GM18505 (cell line): ENCODE measurements around the gene SYNGR3.

Experiments
- ATAC-seq: cut with Tn5 transposase; IDR thresholded peaks from one replicate; pipeline ENCODE4 v1.9.1; 2021; ENCODE audit not compliant: unreplicated experiment
- POLR2A ChIP-seq: IDR thresholded peaks from 4 replicates; pipeline ENCODE4 v1.6.1; 2011; ENCODE audit warnings: borderline replicate concordance; ENCODE audit not compliant: insufficient read depth, insufficient read length; ENCODE audit errors: extremely low read depth

Gene SYNGR3

DNA sequence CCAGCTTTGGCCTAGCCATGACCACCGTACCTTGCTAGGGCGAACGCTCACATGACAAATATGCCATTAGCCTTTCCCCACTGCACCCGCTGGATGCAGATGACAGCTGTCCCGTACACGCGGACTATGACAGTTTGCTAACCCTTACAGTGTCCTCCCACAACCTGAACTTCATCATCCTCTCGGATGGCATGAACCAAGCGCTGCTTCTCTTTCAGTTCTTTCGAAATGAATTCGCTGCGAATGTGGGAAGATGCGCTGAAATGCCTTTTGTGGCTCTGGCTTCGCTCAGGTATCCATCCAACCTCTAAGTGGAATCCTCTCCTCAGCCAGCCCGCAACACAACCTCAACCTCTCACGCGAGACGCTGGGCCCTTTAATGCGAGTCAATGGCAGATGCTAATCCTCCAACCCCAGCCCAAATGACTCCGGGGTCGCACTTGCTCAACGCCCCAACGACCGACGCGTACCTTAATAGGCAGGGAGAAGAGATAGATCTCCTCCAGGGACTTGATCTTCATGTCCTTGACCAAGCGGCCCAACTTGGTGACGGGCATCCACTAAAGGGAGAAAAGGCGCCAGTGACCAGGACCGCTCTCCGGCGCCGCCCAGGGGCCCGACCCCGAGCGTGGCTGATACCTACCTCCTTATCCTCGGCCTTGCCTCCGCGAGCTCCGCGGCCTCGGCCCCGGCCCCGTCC lies 25.8 kb upstream of the SYNGR3 start:
- ATAC-seq: no peak
- no peak for TF ChIP-seq POLR2A

- peak; percentile 100 for TF ChIP-seq POLR2A
Observed at GRCh38 chr16:1964506-1965395, 25.0 kb upstream of the SYNGR3 start, which contains the start of gene RPS2. RPS2 (minus strand) TSS chr16:1964826; CDS start chr16:1964625, 201 bp downstream.

DNA sequence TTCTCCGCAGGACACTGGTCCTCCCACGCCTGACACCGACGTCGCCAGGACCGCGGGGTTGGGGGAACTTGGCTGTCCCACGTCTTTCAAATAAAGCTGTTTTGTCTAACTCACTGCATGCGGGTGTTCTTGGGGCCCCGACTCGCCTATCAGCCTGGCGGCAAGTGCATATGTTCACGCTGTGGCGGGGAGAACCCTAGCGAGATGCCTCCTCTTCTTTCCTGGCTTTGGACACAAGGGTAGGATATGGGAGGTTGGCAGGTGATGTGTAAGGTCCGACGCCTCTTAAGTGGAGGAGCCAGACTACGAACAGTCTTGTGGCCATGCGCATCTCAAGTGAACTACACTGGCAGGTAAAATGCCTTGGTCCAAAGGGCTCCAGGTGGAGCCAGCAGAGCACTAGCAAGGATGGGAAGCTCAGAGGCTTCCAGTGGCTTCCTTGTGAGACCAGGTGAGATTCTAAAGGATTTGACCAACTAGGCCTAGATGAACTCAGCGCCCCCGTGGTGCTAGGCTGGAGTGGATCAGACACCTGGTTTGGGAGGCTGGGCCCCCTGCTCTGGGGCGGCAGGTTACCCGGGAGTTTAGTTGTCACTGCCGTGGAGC lies 24.3 kb upstream of the SYNGR3 start:
- no peak for TF ChIP-seq POLR2A
- no peak for ATAC-seq

More at GRCh38 chr16:1964506-1965395, 25.0 kb upstream of the SYNGR3 start, which contains the start of gene RPS2:
- peak; percentile 71 for ATAC-seq

GRCh38 chr16:1966460-1966859 lies 23.3 kb upstream of the SYNGR3 start, which contains the start of gene RNF151:
RNF151 (plus strand) TSS chr16:1966856; CDS start chr16:1966882, 26 bp downstream.
- ATAC-seq: no peak

DNA sequence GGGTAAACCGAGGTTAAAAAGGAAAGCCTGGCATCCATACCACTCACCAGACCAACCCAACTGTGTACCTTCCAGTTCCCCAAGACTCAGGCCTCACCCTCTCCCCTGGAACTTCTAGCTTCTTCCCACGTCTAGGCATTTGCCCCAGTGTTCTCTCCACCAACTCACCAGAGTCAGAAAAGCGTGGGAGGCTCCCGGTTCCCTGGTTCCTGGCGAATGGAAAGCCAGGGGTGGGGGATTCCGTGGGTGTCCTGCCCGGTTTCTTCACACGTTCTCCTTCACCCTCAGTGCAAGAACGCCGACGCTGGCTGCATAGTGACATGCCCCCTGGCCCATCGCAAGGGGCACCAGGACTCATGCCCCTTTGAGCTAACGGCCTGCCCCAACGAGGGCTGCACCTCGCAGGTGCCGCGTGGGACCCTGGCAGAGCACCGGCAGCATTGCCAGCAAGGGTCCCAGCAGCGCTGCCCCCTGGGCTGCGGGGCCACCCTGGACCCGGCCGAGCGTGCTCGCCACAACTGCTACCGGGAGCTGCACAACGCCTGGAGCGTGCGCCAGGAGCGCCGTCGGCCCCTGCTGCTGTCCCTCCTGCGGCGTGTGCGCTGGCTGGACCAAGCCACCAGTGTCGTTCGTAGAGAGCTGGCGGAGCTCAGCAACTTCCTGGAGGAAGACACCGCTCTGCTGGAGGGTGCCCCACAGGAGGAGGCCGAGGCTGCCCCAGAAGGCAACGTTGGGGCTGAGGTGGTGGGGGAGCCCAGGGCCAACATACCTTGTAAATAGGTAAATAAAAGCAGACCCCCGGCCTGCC lies 21.4 kb upstream of the SYNGR3 start:
- no peak for TF ChIP-seq POLR2A
- no peak for ATAC-seq

More at GRCh38 chr16:1966460-1966859, 23.3 kb upstream of the SYNGR3 start, which contains the start of gene RNF151:
- no peak for TF ChIP-seq POLR2A

- peak; percentile 80 for ATAC-seq
- TF ChIP-seq POLR2A: peak; percentile 96
Observed at GRCh38 chr16:1971796-1972489, 17.8 kb upstream of the SYNGR3 start, which contains the start of gene TBL3. TBL3 (plus strand) TSS chr16:1972053; CDS start chr16:1972165, 112 bp downstream.

GRCh38 chr16:1972490-1972877 lies 17.3 kb upstream of the SYNGR3 start:
- no peak for ATAC-seq
- no peak for TF ChIP-seq POLR2A

DNA sequence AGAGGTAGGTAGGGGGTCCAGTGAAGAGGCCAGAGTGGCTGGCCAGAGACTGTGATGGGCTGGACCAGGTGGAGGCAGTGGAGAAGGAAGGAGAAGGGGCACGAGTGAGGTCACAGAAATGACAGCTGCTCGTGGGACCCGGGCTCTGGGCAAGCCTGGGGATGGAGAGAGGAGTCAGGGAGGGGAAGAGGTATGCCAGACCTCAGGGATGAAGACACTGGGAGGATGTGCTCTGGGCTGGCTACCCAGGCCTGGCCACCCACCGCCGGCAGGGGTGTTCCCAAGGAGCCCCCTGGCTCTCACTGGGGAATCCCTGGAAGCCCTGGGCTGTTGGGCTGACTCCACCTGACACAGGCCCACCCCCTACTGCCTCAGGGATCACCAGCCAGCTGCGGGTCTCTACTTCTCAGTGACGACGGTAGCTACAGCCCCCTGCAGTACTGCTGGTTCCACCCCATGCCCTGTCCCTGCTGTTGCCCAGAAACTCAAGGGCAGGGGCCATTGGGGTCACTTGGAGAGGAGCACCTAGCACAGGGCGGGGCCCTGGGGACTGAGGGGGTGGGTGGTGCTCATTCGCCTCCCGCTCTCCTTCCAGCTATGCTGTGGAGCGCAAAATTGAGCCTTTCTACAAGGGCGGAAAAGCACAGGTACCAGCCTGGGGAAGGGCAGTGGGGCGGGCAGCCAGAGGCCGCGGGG lies 16.2 kb upstream of the SYNGR3 start:
- no peak for TF ChIP-seq POLR2A
- ATAC-seq: no peak

- ATAC-seq: no peak
- TF ChIP-seq POLR2A: no peak
Observed at GRCh38 chr16:1974157-1975070, 15.4 kb upstream of the SYNGR3 start.

DNA sequence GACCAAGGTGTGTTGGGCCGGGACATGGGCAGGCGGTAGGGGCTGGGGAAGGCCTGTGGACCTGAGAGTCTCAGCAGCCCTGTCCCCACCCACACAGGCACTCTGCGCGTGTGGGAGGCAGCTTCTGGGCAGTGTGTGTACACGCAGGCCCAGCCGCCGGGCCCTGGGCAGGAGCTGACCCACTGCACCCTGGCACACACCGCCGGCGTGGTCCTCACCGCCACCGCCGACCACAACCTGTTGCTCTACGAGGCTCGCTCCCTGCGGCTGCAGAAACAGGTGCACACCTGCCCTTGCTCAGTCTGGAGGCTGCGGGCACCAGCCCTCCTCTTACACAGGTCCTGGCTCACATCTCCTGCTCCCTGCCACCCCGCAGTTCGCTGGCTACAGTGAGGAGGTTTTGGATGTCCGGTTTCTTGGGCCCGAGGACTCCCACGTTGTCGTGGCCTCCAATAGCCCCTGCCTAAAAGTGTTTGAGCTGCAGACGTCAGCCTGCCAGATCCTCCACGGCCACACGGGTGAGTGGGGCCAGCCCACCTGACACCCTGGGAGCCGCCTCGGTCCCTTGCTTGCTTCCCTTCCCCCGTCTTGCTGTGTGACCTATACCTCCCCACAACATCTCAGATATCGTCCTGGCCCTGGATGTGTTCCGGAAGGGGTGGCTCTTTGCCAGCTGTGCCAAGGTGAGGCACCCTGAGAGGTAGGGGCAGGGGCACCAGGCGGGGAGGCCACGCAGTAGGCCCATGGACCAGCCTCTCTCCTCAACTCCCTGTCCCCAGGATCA lies 14.1 kb upstream of the SYNGR3 start:
- no peak for TF ChIP-seq POLR2A
- no peak for ATAC-seq
